ENCODE measurements around the gene ATXN1.

Gene ATXN1

DNA sequence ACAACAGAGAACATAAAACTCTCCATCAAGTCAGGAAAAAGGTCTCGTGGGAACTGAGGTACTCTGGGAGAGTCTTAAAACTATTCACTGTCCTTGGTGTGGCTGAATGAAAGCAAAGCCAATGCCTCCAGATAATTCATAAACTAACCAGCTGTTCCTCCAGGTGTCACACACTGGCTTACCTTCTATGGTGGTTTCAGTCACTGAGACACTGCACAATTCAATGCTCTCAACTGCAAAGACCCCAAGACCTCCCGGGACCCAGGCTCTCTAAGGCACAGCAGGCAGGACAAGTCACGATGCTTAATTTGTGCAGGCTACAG is 422.0 kb downstream of the ATXN1 start:
- no peak for DNase-seq

DNA sequence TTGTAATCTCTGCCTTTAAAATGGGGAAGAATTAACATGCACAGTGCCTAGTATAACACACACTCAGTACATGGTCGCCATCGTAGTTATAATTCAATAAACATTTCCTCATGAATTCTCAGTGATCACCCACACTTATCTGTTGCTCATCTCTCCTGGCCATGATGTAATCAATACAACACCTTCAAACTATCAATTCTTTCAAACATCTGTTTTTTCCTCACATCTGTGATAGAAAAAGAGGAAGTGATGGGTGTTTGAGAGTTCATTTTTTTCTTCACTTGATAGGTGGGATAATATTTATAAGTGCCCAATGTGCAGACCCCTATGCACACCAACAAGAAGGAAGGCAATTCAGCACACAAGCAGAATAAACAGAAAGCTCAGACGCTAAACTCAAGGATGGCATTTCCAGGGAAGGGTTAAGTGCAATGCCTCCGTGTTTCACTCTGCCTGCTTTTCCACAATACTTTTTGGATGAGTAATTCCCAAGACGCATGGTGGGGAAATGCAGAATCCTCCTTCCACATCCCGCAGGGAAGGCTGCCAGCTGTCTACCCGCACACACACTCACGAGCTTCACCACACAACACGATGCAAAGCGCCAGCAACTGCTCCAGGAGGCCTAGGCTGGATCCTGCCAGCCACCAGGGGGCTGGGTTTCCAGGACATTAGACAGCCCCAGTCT is 422.5 kb downstream of the ATXN1 start:
- no peak for DNase-seq

DNA sequence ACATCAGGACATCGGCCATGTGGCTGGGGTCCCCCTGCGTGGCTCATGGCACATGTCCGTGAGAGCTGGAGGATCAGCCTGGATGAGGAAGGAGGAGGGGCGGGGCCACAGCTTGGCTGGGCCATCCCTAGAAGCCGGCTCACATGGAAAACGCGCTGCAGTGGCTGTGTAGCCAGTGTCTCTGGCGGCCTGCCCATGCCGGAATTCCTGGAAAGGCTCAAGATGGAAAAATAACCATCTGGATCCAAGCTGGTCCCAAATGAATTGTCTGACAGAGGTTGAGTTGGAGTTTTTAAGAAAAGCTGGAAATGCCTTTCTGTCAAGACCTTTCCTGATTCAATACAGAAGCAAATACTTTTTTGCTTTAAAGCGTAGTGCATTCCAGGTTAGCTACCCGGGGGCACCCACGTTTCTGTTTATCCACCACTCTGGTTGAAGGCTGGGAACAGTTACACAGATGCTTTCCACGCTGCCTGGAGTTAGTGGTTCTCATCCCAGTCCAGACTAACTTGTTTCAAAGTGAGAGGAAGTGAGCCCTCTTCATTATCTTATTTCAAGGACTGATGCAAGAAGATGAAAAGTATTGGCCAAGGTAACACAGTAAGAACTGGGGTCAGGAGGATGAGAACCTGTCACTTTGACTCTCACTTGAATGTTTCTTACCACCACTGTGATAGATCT is 423.8 kb downstream of the ATXN1 start:
- no peak for DNase-seq

DNA sequence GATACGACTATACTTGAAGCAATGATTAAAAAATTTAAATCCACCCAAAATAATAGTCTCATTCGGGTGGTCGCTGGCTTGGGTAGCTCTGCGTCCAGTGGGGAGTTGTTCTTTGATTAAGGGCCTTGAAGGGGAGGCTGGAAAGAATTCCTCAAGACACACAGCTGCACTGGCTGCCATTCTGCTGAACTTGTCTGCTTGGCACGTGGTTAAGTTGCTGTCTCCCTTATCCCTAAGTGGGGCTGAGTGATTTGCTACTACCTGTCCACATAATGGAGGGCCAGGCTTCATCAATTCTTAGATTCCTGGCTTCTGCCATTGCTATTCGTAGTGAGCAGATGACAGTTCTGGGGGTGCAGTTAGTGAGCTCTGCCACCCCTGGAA is 424.4 kb downstream of the ATXN1 start:
- no peak for DNase-seq

DNA sequence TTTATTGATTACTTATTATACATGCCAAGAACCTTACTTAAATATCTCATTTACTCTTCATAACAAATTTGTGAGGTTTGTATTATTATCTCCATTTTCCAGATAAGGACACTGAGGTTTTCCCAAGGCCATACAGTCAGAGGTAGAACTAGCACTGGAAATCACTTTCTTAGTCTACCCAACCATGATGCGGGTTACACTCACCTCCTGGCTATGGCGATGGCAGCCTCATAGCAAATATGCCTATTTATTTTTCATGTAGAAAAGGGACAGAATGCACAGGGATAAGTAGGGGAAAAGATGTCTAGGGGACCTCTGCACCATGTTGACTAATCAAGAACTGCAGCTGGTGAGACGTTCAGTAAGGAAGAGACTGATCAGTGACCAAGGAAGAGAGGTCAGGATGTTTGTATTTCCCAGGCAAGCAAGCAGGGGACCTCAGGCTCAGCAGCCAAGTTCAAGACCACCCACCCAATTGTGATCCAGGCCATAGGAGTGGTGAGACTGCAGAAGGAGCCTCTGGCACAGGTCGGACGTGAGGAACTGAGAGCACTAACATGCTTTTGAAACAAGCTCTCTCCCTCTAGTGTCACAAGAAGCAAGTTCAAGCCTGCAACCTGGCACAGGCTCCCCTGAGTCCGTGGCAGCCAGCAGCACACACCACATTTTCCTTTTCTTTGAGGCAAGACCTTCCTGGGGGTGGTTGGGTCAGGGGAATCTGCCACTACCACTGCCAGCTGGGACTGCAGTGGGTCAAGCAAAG is 425.0 kb downstream of the ATXN1 start:
- no peak for DNase-seq

DNA sequence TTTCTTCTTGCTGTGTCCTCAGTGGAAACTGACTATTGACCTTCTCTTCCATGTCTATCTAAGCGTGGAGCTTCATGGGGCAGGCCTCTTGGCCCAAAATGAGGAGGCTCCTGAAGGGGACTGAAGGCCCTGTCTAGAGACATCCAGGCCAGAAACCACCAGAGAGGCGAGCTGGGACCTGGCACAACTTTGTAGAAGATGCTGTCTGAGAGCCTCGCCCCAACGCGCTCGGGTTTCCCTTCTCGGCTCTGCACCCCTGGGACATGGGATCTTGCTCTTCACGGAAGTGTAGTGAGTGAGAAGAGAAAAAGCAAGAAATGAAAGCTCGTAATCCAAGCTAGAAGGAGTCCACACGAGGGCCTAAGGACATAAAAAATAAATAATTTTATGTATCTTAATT is 426.1 kb downstream of the ATXN1 start:
- DNase-seq, result no peak

DNA sequence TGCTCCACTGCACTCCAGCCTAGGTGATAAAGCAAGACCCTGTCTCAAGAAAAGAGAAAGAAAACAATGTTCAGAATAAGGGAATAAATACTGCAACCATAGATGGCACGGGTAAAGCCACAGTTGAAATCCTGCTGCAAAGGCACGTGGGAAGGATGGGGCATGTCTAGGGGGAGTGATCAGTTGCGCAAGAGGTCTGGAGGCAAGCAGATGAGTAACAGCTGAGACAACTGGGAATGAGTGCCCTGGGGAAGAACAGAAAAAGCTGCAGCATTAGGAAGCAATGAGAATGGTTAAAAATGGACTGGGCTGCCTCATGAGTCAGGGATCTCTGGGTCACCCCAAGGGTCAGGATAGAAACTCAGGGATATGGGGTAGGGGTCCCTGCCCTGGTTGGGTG is 426.6 kb downstream of the ATXN1 start:
- no peak for DNase-seq

DNA sequence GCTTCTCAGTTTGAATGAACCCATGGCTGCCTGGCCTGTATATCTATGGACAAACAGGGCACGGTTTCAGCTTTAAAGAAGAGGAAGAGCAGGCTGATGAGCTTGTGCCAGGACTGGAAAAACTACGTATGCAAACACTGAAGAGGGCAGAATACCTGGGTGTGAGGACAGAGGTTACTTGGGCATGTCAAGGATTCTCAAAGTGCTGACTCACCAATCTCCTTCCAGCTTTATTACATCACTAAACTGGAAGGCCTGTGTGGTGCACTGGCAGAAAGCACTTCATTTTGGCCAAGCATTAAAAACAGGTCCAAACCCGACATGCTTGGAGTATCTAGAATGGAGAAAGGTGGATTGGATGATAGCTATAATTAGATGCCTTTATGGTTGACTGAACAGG is 427.7 kb downstream of the ATXN1 start:
- no peak for DNase-seq

DNA sequence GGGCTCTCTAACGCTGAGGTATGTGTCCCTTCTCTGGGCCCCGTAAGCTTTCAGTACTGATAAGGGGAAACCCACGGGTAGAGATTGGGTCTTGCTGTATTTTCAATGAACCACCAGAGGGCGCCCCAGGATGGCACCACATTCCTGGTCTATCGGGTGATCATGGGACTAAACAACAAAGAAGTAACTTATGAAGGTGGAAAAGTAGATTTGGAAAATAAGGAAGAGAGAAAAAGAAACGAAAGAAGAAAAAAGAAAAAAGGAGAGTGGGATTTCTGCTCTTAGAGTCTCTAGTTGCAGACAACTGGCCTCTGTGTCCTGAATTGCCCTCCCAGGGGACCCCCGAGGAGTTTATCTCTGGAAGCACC is 429.1 kb downstream of the ATXN1 start:
- peak; percentile 78 to 89 for DNase-seq

DNA sequence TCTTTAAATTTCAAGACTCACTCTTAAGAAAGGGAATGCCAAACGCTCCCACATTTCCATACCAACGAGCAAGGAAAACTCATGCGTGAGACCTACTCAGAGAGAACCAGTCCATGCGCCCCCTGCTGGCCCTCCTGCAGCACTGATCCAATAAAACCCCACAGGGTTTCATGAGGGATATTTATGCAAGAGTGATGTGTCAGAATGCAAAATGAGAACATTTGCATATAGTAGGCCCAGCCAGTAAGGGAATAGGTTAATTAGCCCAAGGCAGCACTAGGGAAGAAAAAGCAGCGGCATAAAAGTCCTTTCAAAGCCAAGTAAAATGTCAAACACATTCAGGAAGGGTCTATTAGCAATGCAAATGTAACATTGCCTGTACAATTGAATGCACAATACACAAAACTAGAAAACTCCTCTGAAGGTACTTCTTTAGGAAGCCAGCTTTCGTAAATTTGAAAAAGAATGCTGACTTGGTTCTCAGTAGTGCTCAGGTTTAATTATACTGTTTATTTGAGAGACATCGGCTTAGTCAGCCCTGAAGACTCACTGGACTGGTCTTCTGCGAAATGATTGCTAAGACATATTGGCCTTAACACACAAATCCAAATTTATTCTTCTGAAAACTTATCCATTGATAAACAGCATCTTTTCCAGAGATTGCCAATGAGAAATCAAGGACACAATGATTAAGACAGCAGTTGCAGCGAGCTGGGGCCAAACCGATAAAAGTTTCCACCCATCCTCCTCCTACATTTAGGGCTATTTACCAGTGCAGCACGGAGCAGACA is 429.7 kb downstream of the ATXN1 start:
- peak; percentile 58 to 69 for DNase-seq

DNA sequence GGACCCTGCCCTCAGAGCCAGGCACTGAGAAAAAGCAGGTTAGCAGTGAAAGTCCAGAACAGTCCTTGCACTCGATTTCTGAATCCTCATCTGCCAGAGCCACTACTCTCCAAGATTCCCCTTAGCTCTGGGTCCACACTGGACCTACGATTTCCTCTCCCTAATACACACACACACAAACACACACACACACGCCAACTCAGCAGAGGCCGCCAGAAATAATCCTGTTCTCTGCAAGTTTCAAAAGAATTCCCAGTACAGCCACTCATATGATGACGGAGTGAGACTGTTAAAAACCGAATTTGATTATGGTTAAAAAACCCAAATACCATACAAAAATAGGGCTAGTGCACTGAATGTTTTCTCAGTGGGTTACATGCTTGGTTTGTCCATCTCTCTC is 432.0 kb downstream of the ATXN1 start:
- no peak for DNase-seq

DNA sequence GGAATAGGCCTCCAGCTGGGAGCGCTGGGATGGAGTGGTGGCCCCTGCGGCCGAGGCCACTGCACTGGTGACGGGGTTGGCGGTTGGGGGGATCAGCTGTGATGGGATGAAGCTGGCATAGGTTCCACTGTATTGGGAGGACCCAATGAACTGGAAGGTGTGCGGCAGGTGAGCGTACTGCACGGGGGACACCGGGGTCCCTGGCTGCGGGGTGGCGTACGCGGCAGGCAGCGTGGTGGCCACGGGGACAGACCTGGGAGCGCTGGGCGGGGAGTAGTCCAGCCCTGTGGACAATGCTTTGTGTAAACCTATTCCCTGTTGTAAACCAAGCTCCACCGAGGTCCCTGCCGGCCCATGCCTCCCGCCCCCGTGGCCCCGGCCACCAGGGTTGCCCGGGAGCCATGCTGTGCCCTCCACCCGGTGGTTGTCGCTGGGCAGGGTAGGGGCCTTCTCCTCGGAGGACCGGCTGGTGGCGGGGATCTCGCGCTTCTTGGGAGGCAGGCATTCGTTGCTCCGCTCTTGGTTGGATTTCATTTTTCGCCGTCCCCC is 433.4 kb downstream of the ATXN1 start:
- DNase-seq, result no peak

DNA sequence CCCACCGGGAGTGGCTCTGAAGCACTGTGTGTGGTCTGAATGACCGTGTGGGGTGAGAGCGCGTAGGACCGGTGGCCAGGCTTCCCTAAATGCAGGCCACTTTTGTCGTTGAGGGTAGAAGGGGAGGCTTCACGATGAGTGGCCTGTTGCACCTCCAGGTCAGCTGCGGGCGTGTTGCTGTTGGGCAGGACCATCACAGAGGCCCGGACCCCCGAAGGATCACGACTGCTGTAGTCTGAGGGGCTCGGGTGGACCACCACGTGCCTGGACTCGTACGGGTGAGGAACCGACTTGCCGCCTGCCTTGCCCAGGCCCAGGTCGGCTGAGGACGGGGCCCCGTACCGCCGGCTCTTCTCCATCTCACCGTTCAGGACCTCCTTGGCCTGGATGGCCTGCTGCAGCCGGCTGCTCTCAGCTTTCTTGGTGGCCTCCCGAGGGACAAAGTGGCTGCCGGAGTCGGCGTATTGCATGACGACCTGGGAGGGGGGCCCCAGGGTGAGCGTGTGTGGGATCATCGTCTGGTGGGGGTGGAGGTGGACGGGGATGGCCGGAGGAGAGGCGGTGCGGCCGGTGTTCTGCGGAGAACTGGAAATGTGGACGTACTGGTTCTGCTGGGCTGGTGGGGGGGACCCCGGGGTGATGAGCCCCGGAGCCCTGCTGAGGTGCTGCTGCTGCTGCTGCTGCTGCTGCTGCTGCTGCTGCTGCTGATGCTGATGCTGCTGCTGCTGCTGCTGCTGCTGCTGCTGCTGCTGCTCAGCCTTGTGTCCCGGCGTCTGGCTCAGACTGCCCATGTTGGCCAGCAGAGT is 434.1 kb downstream of the ATXN1 start:
- no peak for DNase-seq

DNA sequence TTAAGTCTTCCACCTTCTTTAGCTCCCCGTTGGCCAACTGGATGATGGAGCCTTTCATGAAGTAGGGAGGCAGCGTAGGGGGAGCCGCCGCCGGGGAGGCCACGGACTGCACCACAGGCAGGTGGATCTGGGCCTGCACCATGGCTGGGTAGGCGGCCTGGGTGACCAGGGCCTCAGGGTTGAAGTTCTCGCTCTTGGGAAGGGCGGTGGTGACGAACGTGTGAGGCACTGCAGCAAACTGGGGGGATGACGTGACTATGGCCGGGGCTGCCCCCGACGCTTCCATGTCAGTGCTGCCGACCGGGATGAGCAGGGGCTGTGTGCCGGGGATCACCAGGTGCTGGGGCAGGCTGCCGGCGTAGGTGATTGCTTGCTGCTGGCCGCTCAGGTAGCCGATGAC is 434.7 kb downstream of the ATXN1 start:
- no peak for DNase-seq

DNA sequence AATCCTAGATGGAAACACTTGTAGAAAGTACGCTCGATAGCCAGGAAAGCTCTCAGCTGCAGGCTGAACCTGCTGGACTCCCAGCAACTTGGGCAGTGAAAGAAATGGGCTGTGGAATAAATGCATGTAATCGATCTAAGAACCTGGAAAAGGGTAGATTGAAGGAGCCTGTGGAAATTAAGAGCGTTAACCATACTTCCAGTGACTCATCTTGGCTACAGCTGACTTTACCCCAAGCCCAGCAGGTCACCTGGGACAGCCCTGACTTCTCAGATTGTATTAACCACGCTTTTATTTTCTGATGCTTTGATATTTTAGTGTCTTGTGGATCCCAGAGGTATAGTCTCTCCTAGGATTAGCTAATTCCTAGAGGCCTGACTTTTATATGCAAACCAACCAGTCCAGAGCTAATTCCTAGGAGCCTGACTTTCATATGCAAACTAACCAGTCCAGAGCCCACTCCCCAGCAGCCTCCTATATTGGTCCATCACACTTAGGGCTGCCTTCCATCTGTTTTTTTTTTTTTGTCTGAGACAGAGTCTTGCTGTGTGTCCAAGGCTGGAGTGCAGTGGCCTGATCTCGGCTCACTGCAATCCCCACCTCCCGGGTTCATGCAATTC is 436.5 kb downstream of the ATXN1 start:
- no peak for DNase-seq

DNA sequence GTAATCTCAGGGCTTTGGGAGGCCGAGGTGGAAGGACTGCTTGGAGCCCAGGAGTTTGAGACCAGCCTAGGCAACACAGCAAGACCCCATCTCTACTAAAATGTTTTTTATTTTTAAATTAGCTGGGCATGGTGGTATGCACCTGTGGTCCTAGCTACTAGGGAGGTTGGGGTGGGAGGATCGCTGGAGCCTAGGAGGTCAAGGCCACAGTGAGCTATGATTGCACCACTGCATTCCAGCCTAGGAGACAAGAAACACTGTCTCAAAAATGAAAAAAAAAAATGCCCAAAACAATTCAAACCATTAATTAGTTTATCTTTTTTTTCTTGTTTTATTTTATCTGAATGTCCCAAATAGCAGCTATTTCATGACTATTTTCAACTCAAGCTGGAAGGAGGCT is 437.1 kb downstream of the ATXN1 start:
- no peak for DNase-seq

DNA sequence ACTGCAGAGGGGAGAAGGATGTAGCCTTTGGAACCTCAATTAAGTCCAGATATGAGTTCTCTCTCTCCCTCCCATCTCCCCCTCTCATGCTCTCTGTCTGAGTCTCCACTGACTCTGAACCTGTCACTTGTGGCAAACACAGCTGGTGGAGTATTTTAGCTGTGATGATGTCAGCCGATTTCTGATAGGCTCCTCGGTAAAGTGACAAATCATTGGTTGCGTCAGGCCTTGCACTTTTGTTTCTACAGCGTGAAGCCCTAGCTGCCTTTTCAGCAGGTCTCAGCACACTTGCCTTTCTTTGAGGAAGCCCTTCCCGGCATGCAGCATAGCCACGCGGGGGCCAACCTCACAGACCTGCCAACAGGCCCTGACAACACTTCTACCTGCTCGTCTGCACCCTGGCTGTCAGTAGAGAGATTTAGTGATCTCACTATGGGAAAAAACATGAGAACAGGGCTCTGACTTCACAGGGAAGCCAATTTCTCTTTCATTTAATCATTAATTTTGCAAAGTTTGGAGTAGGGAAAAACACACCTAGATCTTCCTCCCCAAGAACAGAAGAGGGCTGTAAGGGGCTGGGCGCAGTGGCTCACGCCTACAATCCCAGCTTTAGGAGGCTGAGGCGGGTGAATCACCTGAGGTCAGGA is 438.5 kb downstream of the ATXN1 start:
- DNase-seq, result peak; percentile 73

DNA sequence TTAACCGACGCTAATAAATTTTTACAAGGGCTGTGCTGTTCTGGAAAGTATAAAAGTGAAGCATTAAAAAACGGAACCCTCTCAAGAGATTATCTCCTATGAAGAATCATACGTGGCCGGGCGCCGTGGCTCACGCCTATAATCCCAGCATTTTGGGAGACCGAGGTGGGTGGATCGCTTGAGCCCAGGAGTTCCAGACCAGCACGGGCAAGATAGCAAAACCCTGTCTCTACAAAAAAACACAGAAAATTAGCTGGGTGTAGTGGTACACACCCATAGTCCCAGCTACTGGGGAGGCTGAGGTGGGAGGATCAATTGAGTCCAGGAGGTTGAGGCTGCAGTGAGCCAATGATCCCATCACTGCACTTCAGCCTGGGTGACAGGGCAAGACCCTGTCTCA is 439.4 kb downstream of the ATXN1 start:
- DNase-seq, result no peak

DNA sequence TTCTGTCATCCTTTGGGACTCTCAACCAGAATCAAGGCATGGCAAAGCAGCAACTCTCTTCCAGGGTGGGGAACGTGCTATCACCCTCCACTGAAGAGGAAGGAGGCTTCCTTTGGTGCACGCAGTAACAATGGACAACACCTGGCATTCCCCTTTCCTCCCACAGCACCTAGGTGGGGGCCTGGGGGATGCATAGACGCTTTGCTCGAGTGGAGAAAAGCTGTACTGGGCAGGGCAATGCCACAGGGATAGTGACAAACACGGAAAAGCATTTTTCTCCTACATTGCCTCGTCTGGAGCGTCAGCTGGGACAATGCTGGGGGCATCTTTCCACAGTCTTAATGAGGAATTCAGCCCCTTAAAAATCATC is 439.9 kb downstream of the ATXN1 start:
- DNase-seq, result no peak

DNA sequence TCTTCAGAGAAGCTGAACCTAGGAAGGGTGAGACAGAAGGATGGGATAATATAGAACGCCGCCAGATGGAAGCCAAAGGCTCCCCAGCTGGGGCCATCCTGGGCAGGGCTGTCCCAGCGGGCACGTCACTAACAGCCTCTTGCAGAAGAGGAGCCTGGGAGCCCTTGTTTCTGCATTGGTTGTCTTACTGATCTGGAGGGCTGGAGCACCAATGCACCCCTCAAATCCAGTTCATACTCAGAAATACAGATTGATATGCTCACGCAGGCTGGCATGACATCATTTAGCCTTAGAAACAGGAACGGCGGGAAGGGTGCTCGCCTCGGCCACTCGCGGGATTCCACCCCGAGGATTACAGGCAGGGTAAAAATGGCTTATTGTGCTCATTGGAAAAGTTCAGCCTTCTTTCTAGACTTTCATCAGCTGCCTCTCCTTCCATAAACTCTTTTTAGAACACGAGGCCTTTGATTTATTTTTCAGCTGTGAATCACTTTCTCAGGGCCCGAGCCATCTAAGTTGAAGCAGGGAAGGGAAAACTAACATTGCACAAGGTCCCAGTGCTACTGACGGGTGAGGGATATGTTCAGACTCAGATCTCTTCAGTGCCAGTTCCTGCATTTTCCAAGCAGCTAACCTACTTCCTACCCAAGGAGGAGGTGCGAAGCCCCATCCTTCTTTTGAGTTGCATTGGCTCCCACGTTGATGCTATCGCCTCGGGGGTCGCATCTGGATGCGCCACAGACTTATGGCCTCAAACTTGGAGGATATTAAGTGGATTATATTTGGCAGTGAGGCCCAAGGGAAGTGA is 440.5 kb downstream of the ATXN1 start:
- no peak for DNase-seq
